ENCODE results near the gene MARK2.
A peak's percentile ranks its signal among the peaks of the same experiment; 100 is the strongest.

DNA sequence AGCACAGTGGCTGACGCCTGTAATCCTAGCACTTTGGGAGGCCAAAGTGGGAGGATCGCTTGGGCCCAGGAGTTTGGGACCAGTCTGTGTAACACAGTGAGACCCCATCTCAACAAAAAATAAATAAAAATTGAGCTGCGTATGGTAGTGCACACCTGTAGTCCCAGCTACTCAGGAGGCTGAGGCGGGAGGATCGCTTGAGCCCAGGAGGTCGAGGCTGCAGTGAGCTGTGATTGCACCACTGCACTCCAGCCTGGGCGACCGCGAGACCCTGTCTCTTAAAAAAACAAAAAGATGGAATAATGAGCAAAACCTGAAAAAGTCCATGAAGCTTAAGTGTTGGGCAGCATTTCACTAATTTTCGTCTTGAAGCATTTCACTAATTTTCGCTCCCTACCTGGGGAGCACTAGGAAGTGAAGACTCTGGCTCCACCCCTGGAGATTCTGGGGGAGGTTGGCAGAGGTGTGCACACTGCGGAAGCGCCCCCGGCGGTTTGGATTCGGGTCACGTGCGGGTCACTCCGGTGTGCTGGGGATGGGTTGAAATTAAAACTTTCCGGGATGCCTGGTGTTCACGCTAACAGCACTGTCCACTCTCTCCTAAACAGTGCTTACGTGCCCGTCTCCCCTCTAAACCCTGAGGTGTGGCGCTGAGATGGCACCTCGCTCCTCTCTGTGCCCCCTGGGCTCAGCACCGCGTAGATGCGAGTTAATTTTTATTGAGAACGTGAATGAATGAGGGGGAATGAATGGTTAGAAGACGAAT, 99.0 kb downstream of the MARK2 start:
- TF ChIP-seq, protein P1, sequence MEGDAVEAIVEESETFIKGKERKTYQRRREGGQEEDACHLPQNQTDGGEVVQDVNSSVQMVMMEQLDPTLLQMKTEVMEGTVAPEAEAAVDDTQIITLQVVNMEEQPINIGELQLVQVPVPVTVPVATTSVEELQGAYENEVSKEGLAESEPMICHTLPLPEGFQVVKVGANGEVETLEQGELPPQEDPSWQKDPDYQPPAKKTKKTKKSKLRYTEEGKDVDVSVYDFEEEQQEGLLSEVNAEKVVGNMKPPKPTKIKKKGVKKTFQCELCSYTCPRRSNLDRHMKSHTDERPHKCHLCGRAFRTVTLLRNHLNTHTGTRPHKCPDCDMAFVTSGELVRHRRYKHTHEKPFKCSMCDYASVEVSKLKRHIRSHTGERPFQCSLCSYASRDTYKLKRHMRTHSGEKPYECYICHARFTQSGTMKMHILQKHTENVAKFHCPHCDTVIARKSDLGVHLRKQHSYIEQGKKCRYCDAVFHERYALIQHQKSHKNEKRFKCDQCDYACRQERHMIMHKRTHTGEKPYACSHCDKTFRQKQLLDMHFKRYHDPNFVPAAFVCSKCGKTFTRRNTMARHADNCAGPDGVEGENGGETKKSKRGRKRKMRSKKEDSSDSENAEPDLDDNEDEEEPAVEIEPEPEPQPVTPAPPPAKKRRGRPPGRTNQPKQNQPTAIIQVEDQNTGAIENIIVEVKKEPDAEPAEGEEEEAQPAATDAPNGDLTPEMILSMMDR (IDR thresholded peaks at IDR 0.05), result peak in 1 of 12 donors; percentile 5
- TF ChIP-seq POLR2A (IDR thresholded peaks at IDR 0.05), result no peak

All from heart left ventricle (tissue), 13 donors.